22Rv1 (cell line): Measurements from ENCODE around the gene EEF1AKMT1.

Experiments used
- H3K27ac ChIP-seq: fragments of 450-650 bp; 2 replicates; pipeline ENCODE4 v1.5.1; 2017
- ZFX ChIP-seq: fragments of 450-650 bp; IDR thresholded peaks from 2 replicates; pipeline ENCODE4 v1.6.1; 2017; ENCODE audit warnings: antibody characterized with exemption, borderline replicate concordance
- TF ChIP-seq, protein P1 (sequence below): fragments of 450-650 bp; IDR thresholded peaks from 2 replicates; pipeline ENCODE4 v1.5.1; 2017; ENCODE audit warnings: mild to moderate bottlenecking

The EEF1AKMT1 gene

DNA sequence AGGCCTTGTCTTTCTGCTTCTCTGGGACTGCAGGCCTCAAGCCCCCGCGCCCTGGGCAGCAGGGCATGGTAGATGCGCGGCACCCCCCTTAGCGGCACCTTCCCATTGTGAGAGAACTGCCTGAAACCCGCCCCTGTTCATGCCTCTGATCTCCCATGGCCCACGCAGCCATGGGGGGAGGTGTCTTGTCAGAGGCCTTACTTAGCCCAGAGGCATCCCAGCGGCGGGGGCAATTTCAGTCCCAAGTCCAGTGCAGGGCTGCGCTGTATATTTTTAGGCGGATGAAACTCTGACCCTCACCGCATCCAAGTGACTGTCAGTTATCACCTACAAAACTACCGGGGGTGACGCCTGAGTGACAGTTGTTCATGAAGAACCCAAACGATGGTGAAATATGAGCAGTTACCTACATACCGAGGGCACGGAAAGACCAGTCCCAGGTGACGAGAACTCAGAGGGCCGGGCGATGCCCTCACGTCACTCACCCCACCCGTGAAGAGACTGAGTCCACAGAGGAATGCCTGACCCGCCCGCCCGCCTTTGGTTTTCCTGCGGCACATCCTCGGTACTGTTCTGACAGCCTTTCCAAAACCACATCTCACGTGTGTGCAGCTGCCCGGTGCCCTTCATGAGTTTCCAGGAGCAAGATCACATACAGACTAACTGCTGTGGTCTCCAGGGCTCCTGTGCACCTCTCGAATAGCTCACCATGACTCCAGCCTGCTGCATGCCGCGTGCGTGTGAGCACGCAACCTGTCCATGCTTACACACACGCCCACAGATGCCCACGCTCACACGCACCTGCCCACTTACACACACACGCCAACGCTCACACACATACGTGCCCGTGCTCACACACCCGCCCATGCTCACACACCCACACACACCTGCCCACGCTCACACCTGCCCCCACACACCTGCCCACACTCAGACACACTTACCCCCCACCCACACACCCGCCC lies 55.9 kb downstream of the EEF1AKMT1 start:
- no peak for TF ChIP-seq ZFX
- TF ChIP-seq, protein P1, sequence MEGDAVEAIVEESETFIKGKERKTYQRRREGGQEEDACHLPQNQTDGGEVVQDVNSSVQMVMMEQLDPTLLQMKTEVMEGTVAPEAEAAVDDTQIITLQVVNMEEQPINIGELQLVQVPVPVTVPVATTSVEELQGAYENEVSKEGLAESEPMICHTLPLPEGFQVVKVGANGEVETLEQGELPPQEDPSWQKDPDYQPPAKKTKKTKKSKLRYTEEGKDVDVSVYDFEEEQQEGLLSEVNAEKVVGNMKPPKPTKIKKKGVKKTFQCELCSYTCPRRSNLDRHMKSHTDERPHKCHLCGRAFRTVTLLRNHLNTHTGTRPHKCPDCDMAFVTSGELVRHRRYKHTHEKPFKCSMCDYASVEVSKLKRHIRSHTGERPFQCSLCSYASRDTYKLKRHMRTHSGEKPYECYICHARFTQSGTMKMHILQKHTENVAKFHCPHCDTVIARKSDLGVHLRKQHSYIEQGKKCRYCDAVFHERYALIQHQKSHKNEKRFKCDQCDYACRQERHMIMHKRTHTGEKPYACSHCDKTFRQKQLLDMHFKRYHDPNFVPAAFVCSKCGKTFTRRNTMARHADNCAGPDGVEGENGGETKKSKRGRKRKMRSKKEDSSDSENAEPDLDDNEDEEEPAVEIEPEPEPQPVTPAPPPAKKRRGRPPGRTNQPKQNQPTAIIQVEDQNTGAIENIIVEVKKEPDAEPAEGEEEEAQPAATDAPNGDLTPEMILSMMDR = no peak
- H3K27ac ChIP-seq = no peak overlapping the region

DNA sequence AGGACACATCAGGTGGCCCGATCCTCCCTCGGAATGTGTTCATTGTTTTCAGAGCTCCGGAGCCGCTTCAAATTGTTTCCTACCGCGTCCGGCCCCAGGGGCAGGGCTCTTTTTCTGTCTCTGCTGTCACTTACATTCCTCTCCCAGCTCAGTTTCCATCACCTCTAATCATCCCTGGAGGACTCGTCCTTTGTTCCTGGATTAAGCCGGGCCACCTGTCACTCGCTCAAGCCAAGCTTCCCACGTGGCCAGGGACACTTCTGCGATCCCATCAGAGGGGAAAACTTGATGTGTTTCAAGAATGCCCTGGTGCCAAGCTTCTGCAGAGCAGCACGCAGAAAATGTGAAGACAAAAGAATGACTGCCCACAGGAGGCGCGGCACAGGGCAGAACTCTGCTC lies 56.8 kb downstream of the EEF1AKMT1 start:
- TF ChIP-seq, protein P1 = no peak
- no peak for TF ChIP-seq ZFX
- no peak overlapping the region for H3K27ac ChIP-seq

DNA sequence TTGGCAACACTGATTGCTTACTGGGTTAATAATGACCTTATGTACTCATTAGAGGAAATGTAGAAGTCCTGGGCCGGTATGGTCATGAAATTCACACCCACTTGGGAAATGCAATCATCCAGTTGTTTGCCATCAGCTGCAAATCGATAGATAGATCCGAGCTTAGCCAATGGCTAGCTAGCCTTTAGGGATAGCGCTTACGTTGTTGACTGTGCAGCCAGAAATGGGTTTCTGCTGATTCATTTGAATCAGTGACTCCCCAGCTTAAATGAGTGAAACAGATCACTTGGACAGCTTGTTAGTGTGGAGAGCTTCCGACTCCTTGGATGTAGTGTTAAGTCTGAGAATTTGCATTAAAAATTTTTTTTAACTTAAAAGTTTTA lies 58.4 kb downstream of the EEF1AKMT1 start:
- H3K27ac ChIP-seq = no peak overlapping the region
- TF ChIP-seq, protein P1 = no peak
- no peak for TF ChIP-seq ZFX

DNA sequence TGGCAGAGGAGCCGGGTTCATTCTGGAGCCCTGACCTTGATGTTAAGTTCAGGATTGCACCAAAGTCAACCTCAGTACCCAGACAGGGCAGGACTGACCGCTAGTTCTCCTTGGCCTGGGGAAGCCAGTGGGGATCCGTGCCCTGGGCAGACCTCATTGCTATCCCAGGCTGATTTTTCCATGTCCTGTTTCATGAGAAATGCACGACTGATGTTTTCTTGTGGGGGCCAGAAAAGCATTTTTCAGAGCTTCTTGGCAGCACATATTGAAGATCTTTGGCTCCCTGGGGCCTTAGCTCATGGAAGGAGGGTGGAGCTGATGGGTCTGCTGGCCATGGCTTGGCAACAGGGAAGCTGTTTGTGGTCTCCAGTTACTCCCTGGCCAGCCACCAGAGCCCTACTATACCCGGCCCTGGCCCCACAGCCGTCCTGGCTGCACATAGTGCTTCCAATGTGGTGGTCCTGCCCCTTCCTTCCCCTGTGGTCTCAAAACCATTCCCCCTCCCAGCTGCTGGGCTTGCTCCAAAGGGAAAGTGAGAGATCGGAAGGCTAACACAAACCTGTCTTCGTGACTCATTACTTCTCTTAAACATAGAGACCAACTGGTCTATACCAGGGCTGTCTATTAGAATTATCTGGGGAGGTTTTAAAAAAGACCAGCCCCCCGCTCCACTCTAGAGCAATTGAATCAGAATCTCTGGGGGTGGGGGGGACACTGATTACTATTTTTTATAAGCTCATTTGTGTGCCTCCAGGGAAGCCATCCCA lies 59.0 kb downstream of the EEF1AKMT1 start:
- TF ChIP-seq, protein P1 = no peak
- no peak for TF ChIP-seq ZFX
- H3K27ac ChIP-seq = no peak overlapping the region

DNA sequence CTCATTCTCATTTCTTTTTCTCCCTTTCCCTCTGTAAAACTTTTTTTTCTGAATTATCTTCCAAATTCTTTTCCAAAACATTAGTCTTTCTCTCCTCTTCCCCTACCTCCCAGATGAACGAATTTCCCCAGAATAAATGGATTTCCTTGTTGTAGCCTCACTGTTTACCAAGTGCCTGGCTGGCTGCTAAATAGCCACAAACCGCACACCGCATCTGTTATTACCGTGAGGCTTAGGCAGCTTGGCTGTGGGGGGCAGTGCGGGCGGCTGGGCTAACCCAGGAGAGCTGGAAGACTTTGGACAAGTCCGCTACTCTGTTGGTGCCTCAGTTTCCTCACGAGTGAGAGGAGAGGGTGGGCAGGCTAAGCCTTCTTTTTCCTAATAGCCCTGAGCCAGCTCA lies 59.6 kb downstream of the EEF1AKMT1 start:
- H3K27ac ChIP-seq = no peak overlapping the region
- no peak for TF ChIP-seq ZFX
- TF ChIP-seq, protein P1 = no peak

DNA sequence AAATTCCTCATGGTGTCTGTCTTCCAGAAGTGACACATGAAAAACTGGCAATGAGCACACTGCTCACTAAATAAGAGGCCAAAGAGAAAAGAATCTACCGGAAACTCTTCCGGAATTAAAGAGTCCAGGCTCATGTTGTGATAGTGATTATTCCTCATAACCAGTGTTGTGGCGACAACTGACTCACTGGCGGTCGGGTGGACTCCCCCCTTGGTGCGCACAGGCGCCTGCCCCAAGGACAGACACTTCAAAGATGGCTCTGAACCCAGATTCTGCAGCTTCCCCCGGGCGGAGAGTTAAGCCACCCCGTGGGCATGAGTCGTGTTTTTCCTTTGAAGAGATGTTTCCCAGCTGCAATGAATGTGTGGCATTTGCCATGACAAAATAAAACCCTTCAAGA lies 60.0 kb downstream of the EEF1AKMT1 start:
- TF ChIP-seq, protein P1 = no peak
- no peak for TF ChIP-seq ZFX
- no peak overlapping the region for H3K27ac ChIP-seq

DNA sequence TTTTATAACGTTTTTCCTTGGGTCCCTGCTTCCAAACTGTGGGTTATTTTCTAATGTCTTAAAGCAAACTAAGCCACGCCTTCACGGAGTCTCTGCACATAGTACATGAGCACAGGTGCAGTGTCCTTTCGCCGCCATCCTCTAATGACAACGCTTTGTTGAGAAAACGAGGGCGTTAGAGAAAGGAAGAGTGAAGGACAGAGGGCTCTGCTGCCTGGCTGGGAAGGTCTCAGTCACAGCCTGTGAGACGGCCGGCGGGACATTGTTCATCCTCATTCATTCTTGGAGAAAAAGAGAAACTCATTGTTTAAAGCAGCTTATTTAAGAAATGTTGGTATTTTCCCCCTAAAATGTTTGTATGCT lies 60.8 kb downstream of the EEF1AKMT1 start:
- H3K27ac ChIP-seq = no peak overlapping the region
- no peak for TF ChIP-seq ZFX
- TF ChIP-seq, protein P1 = no peak
